NT2/D1 (cell line): ENCODE data around the gene GPR148.

Experiments
- SUZ12 ChIP-seq: IDR thresholded peaks from 2 replicates; pipeline ENCODE4 v1.6.1; 2011; ENCODE audit not compliant: insufficient read length, insufficient read depth; ENCODE audit errors: extremely low read depth
- YY1 ChIP-seq: IDR thresholded peaks from 2 replicates; pipeline ENCODE4 v1.6.1; 2011; ENCODE audit not compliant: insufficient read length, insufficient read depth
- ZNF274 ChIP-seq: IDR thresholded peaks from 2 replicates; pipeline ENCODE4 v1.6.1; 2011; ENCODE audit warnings: mild to moderate bottlenecking, low read depth, low read length

- no peak for TF ChIP-seq ZNF274
- no peak for TF ChIP-seq SUZ12
- TF ChIP-seq YY1: no peak
Observed at GRCh38 chr2:130744287-130745117, 15.6 kb downstream of the GPR148 start.
